EH (cell line): ENCODE measurements around the gene PRAMEF6.
"Not testable (repeated sequence)": the region's sequence is repeated elsewhere in the genome, so short reads cannot be mapped to it uniquely, and the experiment has no call there.

ENCODE experiments used
- DNase-seq: peaks from one replicate; pipeline ENCODE4 v3.0.0-alpha.2; 2015; ENCODE audit warnings: low read depth

PRAMEF6 gene

GRCh38 chr1:12947480-12947879 lies at the start of gene PRAMEF6:
Gene PRAMEF6, minus strand, starts transcription at chr1:12947580. Its CDS starts 5,062 bp downstream, at chr1:12942518.
- not testable (repeated sequence) for DNase-seq

- DNase-seq: not testable (repeated sequence)
These were observed 23.0 kb downstream of the PRAMEF6 start for GRCh38 chr1:12924368-12924767.

- not testable (repeated sequence) for DNase-seq
These were observed 25.6 kb downstream of the PRAMEF6 start for GRCh38 chr1:12921749-12922148.

GRCh38 chr1:12916310-12916709 lies 31.1 kb downstream of the PRAMEF6 start, which contains the start of gene PRAMEF7:
Gene PRAMEF7, plus strand, starts transcription at chr1:12916610. Its CDS starts 1,083 bp downstream, at chr1:12917693.
- DNase-seq: not testable (repeated sequence)

- DNase-seq: not testable (repeated sequence)
These were observed 43.4 kb downstream of the PRAMEF6 start for GRCh38 chr1:12903793-12904572.

GRCh38 chr1:12899186-12899585 lies 48.2 kb downstream of the PRAMEF6 start:
- not testable (repeated sequence) for DNase-seq

- not testable (repeated sequence) for DNase-seq
These were observed 49.2 kb downstream of the PRAMEF6 start, which contains the start of gene PRAMEF10 for GRCh38 chr1:12898170-12898569. Gene PRAMEF10, minus strand, starts transcription at chr1:12898270. Its CDS starts 2,423 bp downstream, at chr1:12895847.
